GM10266 (cell line): ENCODE measurements around the gene CHST12.

Source experiments
- DNase-seq: peaks from one replicate; pipeline ENCODE4 v3.0.0; 2012; ENCODE audit errors: extremely low spot score
- CTCF ChIP-seq: IDR thresholded peaks from 2 replicates; pipeline ENCODE4 v1.5.1; 2012; ENCODE audit warnings: mild to moderate bottlenecking, low read depth; ENCODE audit not compliant: control insufficient read depth, insufficient read depth; ENCODE audit errors: missing control alignments

The CHST12 gene

GRCh38 chr7:2432910-2433712, 29.7 kb downstream of the CHST12 start:
- no peak for DNase-seq
- no peak for TF ChIP-seq CTCF

GRCh38 chr7:2433713-2434550, 30.5 kb downstream of the CHST12 start:
- TF ChIP-seq CTCF = no peak
- no peak for DNase-seq

GRCh38 chr7:2435146-2435545, 31.7 kb downstream of the CHST12 start:
- TF ChIP-seq CTCF = no peak
- no peak for DNase-seq

GRCh38 chr7:2436341-2437104, 33.1 kb downstream of the CHST12 start:
- no peak for DNase-seq
- no peak for TF ChIP-seq CTCF

GRCh38 chr7:2437136-2437535, 33.7 kb downstream of the CHST12 start:
- no peak for DNase-seq
- no peak for TF ChIP-seq CTCF

- TF ChIP-seq CTCF = no peak
- DNase-seq = no peak
These were observed 34.2 kb downstream of the CHST12 start for GRCh38 chr7:2437537-2438148.
